Activated effector memory CD4-positive, alpha-beta T cell treated with Interleukin-2 at 50 U/mL for 16 hours (primary cell): ENCODE results near the gene MECP2.
"Not testable (repeated sequence)": the region's sequence is repeated elsewhere in the genome, so short reads cannot be mapped to it uniquely, and the experiment has no call there.

Experiments used
- DNase-seq: peaks from one replicate; pipeline ENCODE4 v3.0.0-alpha.2; 2020

MECP2 gene

DNA sequence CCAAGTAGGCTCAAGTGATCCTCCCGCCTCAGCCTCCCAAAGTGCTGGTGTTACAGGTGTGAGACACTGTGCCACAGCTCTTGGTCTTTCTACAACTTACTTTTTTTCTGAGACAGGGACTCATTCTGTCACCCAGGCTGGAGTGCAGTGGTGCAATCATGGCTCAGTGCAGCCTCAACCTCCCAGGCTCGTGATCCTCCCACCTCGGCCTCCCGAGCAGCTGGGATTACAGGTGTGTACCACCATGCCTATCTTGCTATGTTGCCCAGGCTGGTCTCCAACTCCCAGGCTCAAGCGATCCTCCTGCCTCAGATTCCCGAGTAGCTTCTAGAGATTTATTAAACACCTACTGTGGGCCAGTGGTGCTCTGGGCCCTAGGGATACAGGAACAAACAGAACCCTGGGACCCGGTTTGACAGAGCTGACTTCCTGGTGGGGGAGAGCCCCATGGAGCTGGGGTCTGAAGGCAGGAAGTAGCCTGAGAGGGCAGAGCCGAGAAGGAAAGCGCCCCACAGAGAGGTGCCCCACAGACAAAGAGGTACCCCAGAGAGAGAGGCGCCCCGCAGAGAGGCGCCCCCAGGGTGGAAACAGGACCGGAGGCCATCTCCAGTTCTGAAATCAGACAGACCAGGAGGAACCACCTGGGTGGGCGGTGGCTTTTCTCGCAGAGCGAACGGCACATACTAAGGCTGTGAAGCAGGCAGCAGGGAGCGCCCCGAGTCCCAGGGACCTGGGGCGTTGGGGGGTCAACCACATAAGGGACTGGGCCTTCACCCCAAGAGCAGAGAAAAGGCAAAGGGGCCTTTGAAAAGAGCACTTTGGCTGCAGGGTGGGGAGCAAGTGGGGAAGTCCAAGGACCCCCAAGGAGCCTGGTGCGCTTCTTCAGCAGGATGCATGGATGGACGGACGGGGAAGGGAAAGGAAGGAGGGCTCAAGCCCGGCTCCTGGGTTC is 82.8 kb downstream of the MECP2 start:
- no peak for DNase-seq

- DNase-seq: peak; percentile 21
Observed at GRCh38 chrX:154013614-154014360, 83.7 kb downstream of the MECP2 start.

- DNase-seq: no peak
Observed at GRCh38 chrX:154013001-154013421, 84.5 kb downstream of the MECP2 start.

- DNase-seq: no peak
Observed at GRCh38 chrX:154012336-154012991, 85.1 kb downstream of the MECP2 start.

GRCh38 chrX:154011376-154012335 is 85.9 kb downstream of the MECP2 start:
- DNase-seq: no peak

DNA sequence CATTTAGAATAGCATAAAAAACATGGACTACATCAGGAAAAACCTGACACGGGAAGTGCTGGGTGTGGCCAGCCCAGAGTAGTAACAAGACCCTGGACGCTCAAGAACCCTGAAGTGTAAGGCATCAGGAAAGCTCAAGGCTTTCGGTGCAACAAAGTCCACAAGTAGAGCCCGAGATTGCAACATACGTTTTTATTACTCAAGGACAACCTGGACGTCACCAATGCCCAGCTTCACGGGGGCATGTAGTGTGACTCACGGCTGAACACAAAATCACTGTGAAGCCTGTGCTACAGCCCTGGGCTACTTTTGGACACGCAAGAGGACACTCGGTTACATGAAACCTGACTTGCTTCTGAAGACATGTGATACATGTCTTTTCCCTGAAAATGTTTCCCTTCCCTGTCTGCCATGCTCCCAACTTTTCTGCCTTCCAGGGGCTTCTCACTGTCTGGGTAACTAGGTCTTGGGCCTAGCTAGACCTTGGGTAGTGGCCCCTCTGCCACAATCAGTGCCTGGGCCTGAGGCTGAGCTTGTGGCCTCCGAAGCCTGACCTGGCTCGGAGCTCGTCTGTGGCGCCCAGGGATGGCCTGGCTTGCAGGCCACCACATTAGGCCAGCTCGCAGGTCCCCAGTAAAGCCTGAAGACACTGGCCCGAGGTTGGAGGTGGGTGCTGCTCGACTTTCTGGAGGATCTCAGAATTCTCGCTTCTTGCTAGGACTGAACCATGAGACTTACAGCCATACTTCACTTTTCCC is 87.0 kb downstream of the MECP2 start:
- no peak for DNase-seq

DNA sequence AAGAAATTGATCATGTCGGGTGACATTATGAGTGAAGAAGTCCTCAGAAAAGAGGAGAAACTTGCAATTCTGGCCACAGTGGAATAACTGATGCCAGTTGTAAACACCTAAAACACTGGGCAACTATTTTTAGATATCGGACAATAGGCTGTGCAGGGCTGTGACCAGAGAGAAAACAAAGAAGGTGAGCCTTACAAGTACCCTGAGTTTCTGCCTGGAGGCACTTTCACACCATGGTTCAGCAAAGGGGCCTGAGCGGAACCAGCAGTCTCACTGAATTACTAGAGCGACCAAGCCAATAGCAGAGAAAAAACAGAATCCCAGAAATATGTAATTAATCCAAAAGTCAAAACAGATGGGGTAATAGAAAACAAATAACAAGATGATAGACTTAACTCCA is 89.0 kb downstream of the MECP2 start:
- DNase-seq: no peak

GRCh38 chrX:154006947-154007346 is 90.6 kb downstream of the MECP2 start:
- DNase-seq: no peak

GRCh38 chrX:154004315-154004714 is 93.2 kb downstream of the MECP2 start:
- no peak for DNase-seq

DNA sequence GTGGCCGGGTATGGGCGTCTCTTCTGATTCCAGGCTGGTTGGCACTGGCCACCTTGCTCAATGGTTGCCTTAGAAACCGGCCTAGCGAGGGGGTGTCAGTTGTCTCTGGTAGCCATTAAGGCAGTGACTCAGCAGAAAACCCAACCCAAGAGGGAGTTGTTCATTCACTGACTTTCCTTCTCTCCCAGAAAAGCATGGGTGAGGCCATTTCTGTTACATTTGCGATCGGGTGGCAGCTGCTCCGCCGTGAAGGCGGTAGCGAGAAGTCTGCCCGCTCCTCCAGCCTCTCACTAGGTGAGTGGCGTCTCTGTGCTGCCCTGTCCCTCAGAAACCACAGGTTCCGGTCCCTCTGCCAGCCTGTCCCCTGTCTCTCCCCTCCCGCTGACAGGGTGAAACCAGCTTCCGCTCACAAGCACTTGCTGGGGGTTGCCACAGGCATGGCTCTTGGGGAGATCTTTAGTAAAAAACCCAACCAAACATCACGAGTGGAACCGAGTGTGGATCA is 95.2 kb downstream of the MECP2 start:
- peak; percentile 38 for DNase-seq

DNA sequence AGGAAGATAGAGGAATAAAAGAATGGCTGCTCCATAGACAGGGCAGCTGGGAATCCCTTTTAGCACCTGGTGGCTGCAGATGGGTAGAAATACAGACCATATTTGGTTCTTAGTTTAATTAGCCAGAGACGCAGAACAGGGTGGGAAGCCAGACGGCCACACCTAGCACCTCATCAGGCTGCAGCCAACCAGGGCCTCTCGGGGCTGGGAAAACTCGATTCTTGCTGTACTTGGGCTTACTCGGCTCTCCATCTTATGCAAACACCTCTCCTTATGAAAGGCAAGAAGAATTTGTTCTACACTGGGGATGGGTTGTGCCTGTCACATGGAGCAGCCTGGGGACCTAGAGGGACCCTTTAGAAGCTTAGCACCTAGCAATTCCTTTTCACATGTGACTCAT is 97.5 kb downstream of the MECP2 start:
- DNase-seq: no peak

DNA sequence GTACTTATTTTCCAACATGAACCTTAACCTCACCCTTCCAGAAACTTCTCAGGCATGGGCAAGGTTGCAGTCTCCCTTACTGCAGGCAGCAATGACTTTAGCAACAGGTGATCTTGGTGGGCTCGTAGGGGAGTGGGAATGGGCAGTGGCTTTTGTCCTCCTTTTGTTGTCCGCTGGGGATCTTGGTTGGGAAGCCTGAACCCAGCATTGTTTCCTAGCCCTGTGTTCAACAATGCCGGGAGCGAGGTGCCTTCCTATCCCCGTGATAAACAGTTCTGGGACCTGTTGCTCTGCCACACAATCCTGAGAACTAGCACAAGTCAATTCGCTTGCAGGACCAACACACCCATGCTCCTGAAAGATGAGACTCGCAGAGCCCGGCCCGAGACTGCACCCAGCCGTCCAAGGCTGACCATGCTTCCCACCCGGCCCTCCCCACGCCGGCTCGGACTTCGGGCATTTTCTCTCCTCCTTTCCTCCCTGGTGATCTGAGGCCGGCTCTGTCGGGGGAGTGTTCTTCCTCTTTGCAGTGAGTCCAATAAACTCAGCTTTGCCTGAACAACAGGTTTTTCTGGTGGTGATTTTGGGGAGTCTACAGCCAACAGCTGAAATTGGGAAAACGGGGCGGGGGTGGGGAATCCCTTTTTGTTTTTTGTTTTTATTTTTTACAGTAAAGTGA is 98.0 kb downstream of the MECP2 start:
- DNase-seq: no peak

DNA sequence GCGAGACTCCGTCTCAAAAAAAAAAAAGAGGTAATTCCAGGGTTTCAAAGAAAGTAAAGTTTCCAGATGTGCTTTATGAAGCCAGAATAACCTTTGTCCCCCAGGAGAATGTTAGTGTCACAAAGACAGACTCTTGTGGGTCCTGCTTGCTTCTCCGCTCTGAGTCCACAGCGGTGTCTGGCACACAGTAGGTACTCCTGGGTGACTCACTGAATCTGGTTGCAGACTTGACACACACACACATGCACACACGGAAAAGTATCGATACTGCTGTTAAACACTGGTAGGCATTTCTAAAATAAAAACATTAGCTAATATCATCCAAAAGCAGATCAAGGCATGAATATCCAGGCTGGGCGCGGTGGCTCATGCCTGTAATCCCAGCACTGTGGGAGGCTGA is 102.0 kb downstream of the MECP2 start:
- DNase-seq: no peak

DNA sequence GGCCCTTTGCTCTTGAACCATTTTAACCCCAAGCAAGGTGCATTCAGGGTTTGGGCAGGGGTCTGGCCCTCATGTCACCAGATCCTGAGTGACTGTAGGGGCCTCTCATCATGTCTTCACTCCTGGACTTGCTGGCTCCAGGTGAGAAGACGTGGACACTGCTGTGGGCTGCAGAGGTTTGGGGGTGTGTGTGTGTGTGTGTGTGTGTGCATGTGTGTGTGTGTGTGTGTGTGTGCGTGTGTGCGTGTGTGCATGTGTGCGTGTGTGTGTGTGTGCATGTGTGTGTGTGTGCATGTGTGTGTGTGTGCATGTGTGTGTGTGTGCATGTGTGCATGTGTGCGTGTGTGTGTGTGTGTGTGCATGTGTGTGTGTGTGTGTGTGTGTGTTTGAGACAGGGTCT is 103.1 kb downstream of the MECP2 start:
- DNase-seq: not testable (repeated sequence)

GRCh38 chrX:153993978-153994377 is 103.5 kb downstream of the MECP2 start:
- no peak for DNase-seq

- no peak for DNase-seq
Observed at GRCh38 chrX:153993079-153993478, 104.4 kb downstream of the MECP2 start.

GRCh38 chrX:153992180-153992579 is 105.3 kb downstream of the MECP2 start:
- no peak for DNase-seq

GRCh38 chrX:153991013-153991580 is 106.4 kb downstream of the MECP2 start:
- no peak for DNase-seq

GRCh38 chrX:153989973-153990655 is 107.4 kb downstream of the MECP2 start:
- DNase-seq: no peak

- DNase-seq: no peak
Observed at GRCh38 chrX:153988493-153988892, 109.0 kb downstream of the MECP2 start.
